ENCODE data around the gene CCR3.

Gene CCR3

GRCh38 chr3:46314517-46314916, 72.3 kb downstream of the CCR3 start:
- no peak for DNase-seq (ENCODE audit: low read depth in 2 of 2)
- H3K4me3 ChIP-seq (replicated peaks in 1 of 2; ENCODE audit: low read depth in 2 of 2, low read length in 2 of 2), result no peak overlapping the region
- TF ChIP-seq, protein P1, sequence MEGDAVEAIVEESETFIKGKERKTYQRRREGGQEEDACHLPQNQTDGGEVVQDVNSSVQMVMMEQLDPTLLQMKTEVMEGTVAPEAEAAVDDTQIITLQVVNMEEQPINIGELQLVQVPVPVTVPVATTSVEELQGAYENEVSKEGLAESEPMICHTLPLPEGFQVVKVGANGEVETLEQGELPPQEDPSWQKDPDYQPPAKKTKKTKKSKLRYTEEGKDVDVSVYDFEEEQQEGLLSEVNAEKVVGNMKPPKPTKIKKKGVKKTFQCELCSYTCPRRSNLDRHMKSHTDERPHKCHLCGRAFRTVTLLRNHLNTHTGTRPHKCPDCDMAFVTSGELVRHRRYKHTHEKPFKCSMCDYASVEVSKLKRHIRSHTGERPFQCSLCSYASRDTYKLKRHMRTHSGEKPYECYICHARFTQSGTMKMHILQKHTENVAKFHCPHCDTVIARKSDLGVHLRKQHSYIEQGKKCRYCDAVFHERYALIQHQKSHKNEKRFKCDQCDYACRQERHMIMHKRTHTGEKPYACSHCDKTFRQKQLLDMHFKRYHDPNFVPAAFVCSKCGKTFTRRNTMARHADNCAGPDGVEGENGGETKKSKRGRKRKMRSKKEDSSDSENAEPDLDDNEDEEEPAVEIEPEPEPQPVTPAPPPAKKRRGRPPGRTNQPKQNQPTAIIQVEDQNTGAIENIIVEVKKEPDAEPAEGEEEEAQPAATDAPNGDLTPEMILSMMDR (IDR thresholded peaks at IDR 0.05; ENCODE audit: low read depth, low read length), result no peak

DNA sequence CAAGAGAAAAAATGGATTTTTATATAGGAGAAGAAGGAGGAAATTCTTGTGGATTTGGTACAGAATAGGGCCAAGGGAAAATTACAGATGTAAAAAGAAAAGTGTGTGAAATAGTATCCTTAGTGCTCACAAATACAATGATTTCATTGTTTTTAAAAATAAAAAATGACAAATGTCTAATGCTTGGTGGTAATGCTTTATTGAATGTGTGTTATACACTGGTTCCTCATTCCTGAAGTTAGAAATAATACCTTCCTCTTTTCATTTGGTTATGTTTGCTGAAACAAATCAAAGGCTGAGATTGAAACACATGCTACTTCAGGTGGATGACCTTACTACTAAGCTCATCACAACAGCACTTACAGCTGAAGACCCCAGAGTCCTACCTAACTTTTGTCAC, 73.9 kb downstream of the CCR3 start:
- DNase-seq (ENCODE audit: low read depth in 2 of 2), result no peak
- no peak overlapping the region for H3K4me3 ChIP-seq (replicated peaks in 1 of 2; ENCODE audit: low read depth in 2 of 2, low read length in 2 of 2)
- TF ChIP-seq, protein P1 (IDR thresholded peaks at IDR 0.05; ENCODE audit: low read depth, low read length), result no peak
